ENCODE measurements around the gene COL24A1.

DNA sequence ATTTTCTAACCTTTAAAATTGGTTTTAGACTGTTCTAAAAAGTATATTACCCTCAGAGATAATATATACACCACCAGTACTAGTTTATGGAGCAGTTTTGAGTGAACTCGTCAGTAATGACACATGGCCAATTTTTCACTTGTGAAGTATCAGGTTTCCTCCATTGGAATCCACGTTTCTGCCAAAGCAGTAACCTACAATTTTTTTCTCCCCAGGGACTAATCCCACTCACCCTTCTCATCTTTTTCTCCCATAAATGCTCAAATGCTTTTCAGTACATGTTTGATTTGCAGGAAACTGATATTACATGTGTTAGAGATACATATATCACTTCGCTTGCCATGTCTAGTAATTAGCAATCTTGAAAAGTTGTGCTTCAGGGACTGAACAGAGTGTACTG, 94.1 kb downstream of the COL24A1 start:
- TF ChIP-seq, protein P1, sequence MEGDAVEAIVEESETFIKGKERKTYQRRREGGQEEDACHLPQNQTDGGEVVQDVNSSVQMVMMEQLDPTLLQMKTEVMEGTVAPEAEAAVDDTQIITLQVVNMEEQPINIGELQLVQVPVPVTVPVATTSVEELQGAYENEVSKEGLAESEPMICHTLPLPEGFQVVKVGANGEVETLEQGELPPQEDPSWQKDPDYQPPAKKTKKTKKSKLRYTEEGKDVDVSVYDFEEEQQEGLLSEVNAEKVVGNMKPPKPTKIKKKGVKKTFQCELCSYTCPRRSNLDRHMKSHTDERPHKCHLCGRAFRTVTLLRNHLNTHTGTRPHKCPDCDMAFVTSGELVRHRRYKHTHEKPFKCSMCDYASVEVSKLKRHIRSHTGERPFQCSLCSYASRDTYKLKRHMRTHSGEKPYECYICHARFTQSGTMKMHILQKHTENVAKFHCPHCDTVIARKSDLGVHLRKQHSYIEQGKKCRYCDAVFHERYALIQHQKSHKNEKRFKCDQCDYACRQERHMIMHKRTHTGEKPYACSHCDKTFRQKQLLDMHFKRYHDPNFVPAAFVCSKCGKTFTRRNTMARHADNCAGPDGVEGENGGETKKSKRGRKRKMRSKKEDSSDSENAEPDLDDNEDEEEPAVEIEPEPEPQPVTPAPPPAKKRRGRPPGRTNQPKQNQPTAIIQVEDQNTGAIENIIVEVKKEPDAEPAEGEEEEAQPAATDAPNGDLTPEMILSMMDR (IDR thresholded peaks at IDR 0.05): no peak
- no peak for TF ChIP-seq POLR2A (IDR thresholded peaks at IDR 0.05)
